ENCODE data around the gene CALML4. TPM values are rescaled to one million over a fixed set of nuclear protein-coding genes. Genes with fewer than 3 reads are reported as not detected.
"Not testable (repeated sequence)": the region's sequence is repeated elsewhere in the genome, so short reads cannot be mapped to it uniquely, and the experiment has no call there.

Gene CALML4
- total RNA-seq, 1 donor, result 2.2 TPM

DNA sequence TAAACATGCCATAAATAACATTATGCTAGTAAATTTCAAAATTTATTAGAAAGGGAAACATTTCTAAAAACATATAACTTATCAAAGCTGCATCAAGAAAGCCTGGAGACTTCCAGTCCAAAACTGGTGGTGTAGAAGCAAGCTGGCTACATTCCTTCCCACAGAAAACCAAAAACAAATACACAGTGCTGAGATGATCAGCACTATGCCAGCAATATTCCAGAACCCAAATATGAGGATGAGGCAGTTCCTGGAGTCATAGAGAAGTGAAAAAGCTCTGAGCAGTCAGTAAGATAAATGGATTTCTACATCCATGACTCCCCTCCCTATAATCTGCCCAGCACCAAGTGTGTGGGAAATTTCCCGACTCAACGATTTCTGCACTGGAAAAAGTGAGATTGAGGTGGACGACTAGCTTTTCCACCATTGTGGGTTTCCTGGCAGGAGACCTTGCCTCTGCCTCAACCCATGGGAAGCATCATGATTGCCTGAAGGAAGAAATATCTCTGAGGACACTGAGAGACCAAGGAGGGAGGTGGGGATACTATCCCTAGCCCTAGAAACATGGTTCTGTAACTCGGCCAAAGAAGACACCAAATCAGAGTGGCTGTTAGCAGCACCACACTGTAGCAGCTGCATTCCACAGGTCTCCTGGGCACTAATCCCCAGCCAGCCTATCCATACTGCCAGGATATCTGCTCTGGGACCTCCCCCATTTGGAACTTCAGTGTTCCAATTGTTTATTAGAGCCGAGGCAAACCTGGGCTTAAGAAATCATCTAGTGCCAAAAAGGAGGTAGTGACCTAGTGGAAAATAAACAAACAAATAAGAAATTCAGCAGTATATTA is 36.2 kb upstream of the CALML4 start:
- TF ChIP-seq, protein P1, sequence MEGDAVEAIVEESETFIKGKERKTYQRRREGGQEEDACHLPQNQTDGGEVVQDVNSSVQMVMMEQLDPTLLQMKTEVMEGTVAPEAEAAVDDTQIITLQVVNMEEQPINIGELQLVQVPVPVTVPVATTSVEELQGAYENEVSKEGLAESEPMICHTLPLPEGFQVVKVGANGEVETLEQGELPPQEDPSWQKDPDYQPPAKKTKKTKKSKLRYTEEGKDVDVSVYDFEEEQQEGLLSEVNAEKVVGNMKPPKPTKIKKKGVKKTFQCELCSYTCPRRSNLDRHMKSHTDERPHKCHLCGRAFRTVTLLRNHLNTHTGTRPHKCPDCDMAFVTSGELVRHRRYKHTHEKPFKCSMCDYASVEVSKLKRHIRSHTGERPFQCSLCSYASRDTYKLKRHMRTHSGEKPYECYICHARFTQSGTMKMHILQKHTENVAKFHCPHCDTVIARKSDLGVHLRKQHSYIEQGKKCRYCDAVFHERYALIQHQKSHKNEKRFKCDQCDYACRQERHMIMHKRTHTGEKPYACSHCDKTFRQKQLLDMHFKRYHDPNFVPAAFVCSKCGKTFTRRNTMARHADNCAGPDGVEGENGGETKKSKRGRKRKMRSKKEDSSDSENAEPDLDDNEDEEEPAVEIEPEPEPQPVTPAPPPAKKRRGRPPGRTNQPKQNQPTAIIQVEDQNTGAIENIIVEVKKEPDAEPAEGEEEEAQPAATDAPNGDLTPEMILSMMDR (IDR thresholded peaks at IDR 0.05; ENCODE audit: extremely low read depth, low read depth, low read length), result no peak
- H2AFZ ChIP-seq (ENCODE audit: low read length), result peak overlapping the region; percentile 45
- peaks cover 5% of the 10 kb centered on the region for H3K4me1 ChIP-seq (ENCODE audit: insufficient read depth, low read length)
- H3K4me3 ChIP-seq (ENCODE audit: insufficient read depth, low read length), result no peak overlapping the region
- DNase-seq (ENCODE audit: insufficient read length, low spot score, missing footprints), result no peak
- no peaks in the 10 kb centered on the region for H3K9me3 ChIP-seq (ENCODE audit: low read depth, low read length)
- no peaks in the 10 kb centered on the region for H4K20me1 ChIP-seq (ENCODE audit: insufficient read depth, low read length)
- no peaks in the 10 kb centered on the region for H3K27me3 ChIP-seq (ENCODE audit: insufficient read depth, low read length)
- no peaks in the 10 kb centered on the region for H3K36me3 ChIP-seq (ENCODE audit: insufficient read depth, low read length)
- peak overlapping the region; percentile 47 for H3K4me2 ChIP-seq (ENCODE audit: insufficient read depth, low read length)
- no peak overlapping the region for H3K27ac ChIP-seq (ENCODE audit: low read depth, low read length)
- H3K79me2 ChIP-seq (ENCODE audit: insufficient read depth, low read length), result no peaks in the 10 kb centered on the region

DNA sequence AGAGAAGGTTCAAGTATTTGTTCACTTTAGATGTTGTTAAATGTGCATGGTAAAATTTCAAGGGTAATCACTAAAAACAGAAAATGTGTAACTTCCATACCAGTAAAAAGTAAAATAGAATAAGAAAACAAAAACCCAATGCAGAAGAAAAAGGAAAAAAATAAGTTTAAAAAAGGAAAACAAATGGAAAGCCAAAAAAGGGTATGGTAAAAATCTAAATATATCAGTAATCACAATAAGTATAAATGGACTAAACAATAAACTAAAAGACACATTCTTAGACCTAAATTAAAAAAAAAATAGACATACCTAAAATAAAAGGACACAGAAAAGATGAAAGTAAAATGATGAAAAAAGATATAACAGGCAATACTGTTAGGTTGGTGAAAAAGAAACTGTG is 33.9 kb upstream of the CALML4 start:
- Histone ChIP-seq H4K20me1 (ENCODE audit: insufficient read depth, low read length) (no peaks in the 10 kb centered on the region), H3K36me3 (ENCODE audit: insufficient read depth, low read length) (no peaks in the 10 kb centered on the region), H3K27me3 (ENCODE audit: insufficient read depth, low read length) (no peaks in the 10 kb centered on the region), H3K4me1 (ENCODE audit: insufficient read depth, low read length) (peaks cover 5% of the 10 kb centered on the region), H3K9me3 (ENCODE audit: low read depth, low read length) (no peaks in the 10 kb centered on the region), H3K4me2 (ENCODE audit: insufficient read depth, low read length) (no peak overlapping the region), H2AFZ (ENCODE audit: low read length) (no peak overlapping the region), H3K4me3 (ENCODE audit: insufficient read depth, low read length) (no peak overlapping the region), H3K79me2 (ENCODE audit: insufficient read depth, low read length) (no peaks in the 10 kb centered on the region), H3K27ac (ENCODE audit: low read depth, low read length) (no peak overlapping the region)
- TF ChIP-seq, protein P1 (IDR thresholded peaks at IDR 0.05; ENCODE audit: extremely low read depth, low read depth, low read length), result no peak
- no peak for DNase-seq (ENCODE audit: insufficient read length, low spot score, missing footprints)

DNA sequence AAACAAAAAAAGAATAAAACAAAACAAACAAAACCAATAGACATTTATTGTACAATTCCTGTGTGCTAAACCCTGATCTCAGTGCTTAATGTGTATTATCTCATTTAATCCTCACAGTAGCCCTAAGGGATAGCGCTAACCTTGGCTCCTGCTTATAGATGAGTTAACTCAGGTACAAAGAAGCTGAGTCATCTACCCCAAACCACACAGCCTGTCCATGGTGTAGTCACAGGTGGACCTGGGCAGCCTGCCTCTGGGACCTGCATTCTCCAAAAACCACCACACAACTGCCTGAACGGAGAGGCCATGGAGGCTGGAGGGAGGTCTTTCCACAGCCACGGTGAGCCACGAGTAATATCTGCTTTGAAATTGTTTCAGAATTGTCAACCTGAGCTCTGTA is 29.9 kb upstream of the CALML4 start:
- DNase-seq (ENCODE audit: insufficient read length, low spot score, missing footprints), result no peak
- H3K79me2 ChIP-seq (ENCODE audit: insufficient read depth, low read length), result no peaks in the 10 kb centered on the region
- H3K27ac ChIP-seq (ENCODE audit: low read depth, low read length), result no peak overlapping the region
- H3K36me3 ChIP-seq (ENCODE audit: insufficient read depth, low read length), result no peaks in the 10 kb centered on the region
- no peak overlapping the region for H3K4me2 ChIP-seq (ENCODE audit: insufficient read depth, low read length)
- H3K4me3 ChIP-seq (ENCODE audit: insufficient read depth, low read length), result no peak overlapping the region
- no peaks in the 10 kb centered on the region for H3K9me3 ChIP-seq (ENCODE audit: low read depth, low read length)
- no peaks in the 10 kb centered on the region for H4K20me1 ChIP-seq (ENCODE audit: insufficient read depth, low read length)
- H3K27me3 ChIP-seq (ENCODE audit: insufficient read depth, low read length), result no peaks in the 10 kb centered on the region
- H3K4me1 ChIP-seq (ENCODE audit: insufficient read depth, low read length), result peaks cover 4% of the 10 kb centered on the region
- no peak overlapping the region for H2AFZ ChIP-seq (ENCODE audit: low read length)
- TF ChIP-seq, protein P1 (IDR thresholded peaks at IDR 0.05; ENCODE audit: extremely low read depth, low read depth, low read length), result no peak

DNA sequence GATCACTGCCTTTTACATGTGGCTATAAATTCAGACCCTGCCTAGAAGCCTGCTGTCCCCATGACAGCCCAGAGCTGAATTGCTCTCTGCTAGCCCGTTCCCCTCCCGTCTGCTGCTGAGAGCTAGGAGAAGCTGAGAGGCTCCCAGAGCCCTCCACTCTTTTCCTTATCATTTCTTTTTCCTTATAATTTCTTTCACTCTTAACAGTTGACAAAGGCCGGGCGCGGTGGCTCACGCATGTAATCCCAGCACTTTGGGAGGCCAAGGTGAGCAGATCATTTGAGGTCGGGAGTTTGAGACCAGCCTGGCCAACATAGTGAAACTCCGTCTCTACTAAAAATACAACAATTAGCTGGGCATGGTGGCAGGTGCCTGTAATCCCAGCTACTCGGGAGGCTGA is 29.4 kb upstream of the CALML4 start:
- not testable (repeated sequence) for H3K4me3 ChIP-seq (ENCODE audit: insufficient read depth, low read length); H3K27ac ChIP-seq (ENCODE audit: low read depth, low read length); H3K79me2 ChIP-seq (ENCODE audit: insufficient read depth, low read length); H3K27me3 ChIP-seq (ENCODE audit: insufficient read depth, low read length); H3K4me2 ChIP-seq (ENCODE audit: insufficient read depth, low read length); H3K9me3 ChIP-seq (ENCODE audit: low read depth, low read length); DNase-seq (ENCODE audit: insufficient read length, low spot score, missing footprints); H3K4me1 ChIP-seq (ENCODE audit: insufficient read depth, low read length); H2AFZ ChIP-seq (ENCODE audit: low read length); H3K36me3 ChIP-seq (ENCODE audit: insufficient read depth, low read length); H4K20me1 ChIP-seq (ENCODE audit: insufficient read depth, low read length)
